ENCODE measurements around the gene NOXA1.

Gene NOXA1

DNA sequence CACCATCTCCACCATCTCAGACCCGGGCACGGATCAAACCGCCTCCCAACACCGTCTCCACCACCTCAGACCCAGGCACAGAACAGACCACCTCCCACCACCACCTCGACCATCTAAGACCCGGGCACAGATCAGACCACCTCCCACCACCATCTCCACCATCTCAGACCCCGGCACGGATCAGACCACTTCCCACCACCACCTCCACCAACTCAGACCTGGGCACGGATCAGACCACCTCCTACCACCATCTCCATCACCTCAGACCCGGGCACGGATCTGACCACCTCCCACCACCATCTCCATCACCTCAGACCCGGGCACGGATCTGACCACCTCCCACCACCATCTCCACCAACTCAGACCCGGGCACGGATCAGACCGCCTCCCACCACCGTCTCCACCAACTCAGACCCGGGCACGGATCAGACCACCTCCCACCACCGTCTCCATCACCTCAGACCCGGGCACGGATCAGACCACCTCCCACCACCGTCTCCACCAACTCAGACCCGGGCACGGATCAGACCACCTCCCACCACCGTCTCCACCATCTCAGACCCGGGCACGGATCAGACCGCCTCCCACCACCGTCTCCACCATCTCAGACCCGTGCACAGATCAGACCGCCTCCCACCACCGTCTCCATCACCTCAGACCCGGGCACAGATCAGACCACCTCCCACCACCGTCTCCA is 43.3 kb downstream of the NOXA1 start:
- peak; percentile 8 for DNase-seq

DNA sequence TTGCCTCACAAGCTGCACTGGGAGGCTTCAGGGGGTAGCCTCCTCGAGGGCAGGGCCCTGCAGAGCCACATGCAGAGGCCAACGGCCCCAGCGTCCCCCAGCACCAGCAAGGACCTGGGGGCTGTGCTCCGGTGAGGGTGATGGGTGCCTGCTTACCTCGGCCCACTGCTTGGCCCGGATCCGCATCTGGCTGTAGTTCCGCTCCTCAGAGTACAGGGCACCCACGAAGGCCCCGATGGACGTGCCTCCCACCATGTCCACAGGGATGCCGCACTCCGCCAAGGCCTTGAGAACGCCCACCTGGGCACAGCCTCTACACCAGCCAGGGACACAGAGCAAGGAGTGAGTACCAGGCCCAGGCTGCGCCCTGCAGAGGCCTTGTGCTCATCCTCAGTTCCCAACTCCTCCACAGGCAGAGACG is 44.0 kb downstream of the NOXA1 start:
- no peak for DNase-seq

- DNase-seq = no peak
Measured at GRCh38 chr9:137467896-137468295, 44.7 kb downstream of the NOXA1 start.

DNA sequence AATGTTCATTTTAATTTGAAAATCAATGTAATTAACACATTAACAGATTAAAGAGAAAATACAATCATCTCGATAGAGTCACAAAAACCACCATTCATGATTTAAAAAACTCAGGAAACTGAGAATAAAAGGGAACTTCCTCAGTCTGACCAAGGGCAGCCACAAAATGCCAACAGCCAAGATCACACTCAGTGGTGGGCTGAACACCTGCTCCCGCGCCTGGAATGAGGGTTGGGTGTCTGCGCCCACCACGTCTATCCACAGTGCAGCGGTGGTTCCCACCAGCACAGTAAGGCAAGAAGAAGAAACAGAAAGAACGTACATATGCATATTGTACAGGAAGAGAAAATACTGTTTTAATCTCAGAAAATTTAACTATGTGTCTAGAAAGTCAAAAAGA is 47.6 kb downstream of the NOXA1 start:
- DNase-seq = no peak

DNA sequence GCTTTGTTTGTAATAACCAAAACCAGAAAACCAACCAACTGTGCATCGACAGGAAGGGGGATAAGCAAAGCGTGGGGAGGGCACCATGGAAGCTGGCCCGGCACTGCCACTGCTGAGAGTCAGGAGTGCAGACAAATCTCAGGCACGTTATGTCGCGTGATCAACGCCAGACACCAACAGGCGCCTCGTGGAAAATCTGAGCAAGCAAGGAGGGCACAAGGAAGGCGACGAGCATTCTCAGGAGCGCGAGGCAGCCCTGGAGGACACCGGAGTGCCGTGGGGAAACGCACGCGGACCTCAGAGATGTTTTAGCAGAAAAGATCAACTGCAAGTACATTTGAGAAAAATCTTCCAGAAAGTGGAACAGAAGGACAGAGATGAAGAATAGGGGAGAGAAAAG is 51.1 kb downstream of the NOXA1 start:
- peak; percentile 9 for DNase-seq

GRCh38 chr9:137475666-137476065 is 52.5 kb downstream of the NOXA1 start:
- DNase-seq = no peak

DNA sequence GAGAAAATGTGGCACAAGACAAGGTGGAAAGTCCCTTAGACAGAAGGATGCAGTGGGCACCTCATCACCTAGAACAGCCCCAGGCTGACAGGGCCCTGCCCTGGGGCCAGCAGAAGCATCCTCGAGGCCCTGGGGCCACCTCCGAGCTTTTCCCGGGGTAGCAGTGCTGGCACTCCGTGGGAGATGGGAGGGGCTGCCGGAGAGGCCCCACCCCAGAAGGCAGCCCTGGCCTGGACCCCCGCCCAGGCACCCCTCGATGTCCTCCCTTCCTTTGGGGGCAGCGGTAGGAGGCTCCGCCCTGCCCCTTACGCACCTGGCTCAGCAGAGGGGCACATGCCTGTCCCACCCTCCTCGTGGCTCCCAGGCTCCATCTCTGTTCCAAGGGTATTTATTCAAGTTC is 53.7 kb downstream of the NOXA1 start:
- no peak for DNase-seq

DNA sequence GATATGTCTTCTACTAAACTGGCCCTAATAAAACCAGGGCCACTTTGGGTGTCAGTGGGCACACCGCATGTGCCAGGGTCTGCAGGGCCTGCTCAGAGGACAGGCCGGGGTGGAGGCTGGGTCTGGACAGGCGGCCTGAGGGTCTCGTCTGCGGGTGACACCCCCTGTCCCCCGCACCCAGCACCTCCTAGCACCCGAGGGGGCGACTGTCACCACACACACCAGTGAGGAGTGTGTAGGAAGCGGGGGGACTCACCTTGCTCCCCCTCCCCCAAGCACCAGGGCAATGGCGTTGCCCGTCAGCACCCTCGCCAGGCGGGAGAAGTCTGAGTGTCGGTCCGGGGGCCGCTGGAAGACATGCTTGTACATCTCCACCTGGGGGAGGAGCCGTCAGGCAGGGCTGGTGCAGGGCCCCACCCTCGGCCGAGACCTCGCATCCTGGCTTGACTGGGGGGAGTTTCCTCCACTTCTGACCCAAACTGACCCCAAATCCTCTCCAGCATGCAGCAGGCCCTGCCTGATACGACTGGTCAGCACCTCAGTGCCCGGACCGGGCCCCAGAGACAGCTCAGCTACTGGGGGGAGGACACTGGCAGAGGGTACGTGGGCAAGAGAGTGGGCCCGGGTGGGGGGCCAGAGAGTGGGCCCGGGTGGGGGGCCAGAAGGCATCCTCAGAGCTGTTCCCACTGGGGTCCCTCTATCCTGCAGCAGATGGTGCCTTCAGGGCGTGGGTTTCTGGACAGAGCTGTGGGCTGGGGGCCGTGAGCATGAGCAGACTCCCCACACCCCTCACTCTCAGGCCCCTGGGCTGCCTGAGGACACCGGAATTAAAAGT is 54.8 kb downstream of the NOXA1 start:
- DNase-seq = no peak

- peak; percentile 9 for DNase-seq
Measured at GRCh38 chr9:137478613-137478961, 55.4 kb downstream of the NOXA1 start.

DNA sequence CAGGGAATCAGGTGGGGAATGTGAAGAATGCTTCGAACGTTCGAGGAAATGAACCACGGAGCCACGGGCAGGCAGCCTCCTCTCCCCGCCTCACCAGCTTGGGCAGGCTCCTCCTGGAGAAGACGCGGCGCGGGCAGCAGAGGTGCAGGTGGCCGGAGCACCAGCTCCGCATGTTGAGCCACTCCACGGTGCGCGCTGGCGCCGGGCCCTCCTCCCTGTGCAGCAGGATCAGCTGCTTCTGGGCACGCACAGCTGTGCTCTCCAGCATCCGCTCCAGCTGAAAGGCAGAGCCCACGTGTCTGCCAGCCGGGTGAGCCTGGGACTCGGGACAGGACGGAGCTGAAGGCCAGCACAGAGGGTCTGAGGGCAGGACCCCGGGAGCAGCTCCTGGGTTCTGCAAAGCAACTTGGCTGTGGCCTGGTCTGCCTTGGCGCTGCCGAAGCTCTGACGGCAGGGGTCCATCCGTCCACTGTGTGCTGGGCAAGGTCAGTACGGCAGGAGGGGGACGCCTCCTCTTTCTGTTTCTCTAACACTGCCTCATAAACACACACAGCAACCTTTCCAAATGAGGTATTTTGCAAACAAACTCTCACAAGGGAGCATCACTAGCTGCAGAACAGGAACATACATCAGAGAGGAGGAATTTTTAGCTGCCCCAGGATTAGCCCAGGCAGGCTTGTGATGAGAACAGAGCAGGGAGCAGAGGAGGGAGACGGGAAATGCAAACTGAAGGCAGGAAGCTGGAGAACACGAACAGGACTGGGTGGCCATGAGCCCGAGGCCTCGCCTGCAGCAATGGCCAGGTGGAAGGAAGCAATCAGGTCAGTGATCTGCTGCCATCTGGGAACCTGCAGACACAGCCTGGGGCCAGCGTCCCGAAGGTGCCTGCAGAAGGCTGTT is 56.0 kb downstream of the NOXA1 start:
- DNase-seq = no peak

GRCh38 chr9:137479892-137480685 is 56.9 kb downstream of the NOXA1 start:
- no peak for DNase-seq

DNA sequence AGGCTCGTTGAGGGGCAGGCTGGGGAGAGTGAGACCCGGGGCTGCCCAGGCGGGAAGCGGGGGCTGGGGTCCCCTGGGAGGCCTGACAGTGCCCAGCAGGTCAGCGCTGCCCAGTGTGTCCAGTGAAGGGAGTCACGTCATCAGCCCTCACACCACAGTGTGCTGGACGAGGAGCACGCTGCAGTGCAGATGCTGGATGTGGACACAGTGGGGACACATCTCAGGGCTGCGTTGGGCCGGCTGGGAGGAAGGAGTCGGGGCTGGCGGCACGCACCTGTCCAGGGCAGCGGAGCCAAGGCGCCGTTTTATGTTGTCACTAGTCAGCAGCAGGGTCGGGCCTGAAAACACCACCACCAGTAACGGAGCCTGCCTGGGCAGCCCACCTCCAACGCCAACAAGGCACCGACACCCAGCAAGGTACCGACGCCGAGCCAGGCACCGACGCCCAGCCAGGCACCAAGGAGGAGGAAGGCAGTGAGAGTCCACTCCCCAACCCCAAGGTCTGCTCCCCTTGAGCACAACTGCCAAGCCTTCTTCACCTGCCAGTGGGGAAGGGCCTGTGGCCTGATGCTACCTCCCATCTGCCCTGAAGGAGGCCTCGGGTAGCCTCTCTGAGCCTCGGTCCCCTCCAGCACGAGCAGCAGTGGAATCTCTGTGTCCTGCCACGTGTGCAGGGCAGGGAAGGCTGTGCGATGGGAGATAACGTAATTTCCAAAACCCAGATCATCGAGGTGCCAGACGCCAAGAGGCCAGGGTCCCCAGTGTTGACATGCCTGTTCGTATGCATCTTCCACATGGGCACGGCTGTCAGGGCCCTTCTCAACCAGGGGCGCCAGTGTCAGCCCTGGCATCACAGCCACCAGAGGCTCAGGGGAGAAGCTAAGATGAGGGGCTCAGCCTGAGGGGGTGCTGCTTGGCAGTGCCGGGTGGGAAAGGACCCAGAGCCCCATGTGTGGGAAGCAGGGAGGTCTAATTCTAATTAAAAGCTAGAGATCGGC is 57.8 kb downstream of the NOXA1 start:
- no peak for DNase-seq

- no peak for DNase-seq
Measured at GRCh38 chr9:137482094-137482781, 59.0 kb downstream of the NOXA1 start.

Data from activated naive CD4-positive, alpha-beta T cell treated with anti-CD3 and anti-CD28 coated beads, Interleukin-2, amount 50 U/mL, for 16 hours (primary cell).